Upper lobe of left lung (tissue), 4 donors: ENCODE measurements around the gene CNIH2.

Source experiments
- CTCF ChIP-seq, 6 experiments: fragments of 450-650 bp in 4 of 6; fragments of 200-600 bp in 2 of 6; sonication (generic) in 2 of 6; IDR thresholded peaks; one replicate each; pipeline ENCODE4 v1.5.1; 2016 to 2019; ENCODE audit warnings: antibody characterized with exemption in 6 of 6
- POLR2AphosphoS5 ChIP-seq, 2 donors: sonication (generic); formaldehyde crosslinking; IDR thresholded peaks; one replicate each; pipeline ENCODE4 v1.5.1; 2017; ENCODE audit warnings: antibody characterized with exemption in 2 of 2

- no peak for TF ChIP-seq CTCF (IDR thresholded peaks at IDR 0.05)
- no peak for TF ChIP-seq POLR2AphosphoS5 (IDR thresholded peaks at IDR 0.05)
Observed at GRCh38 chr11:66287211-66287888, 9.4 kb downstream of the CNIH2 start.
